Neural cell (in vitro differentiated cells): ENCODE data around the gene SORD. TPM values are rescaled to one million over a fixed set of nuclear protein-coding genes. Genes with fewer than 3 reads are reported as not detected.
"Not testable (repeated sequence)": the region's sequence is repeated elsewhere in the genome, so short reads cannot be mapped to it uniquely, and the experiment has no call there.

Experiments
- H2AFZ ChIP-seq: fragments of 200-600, 300-800 bp; sonication (generic), shearing (Covaris generic); 2 replicates; pipeline ENCODE4 v1.6.0; 2014; ENCODE audit warnings: low read depth, mild to moderate bottlenecking, antibody characterized with exemption, low read length, moderate library complexity
- H3F3A ChIP-seq: fragments of 200-600 bp; shearing (Covaris generic); 2 replicates; pipeline ENCODE4 v1.6.1; 2016; ENCODE audit warnings: mild to moderate bottlenecking, moderate library complexity, mixed read lengths, antibody characterized with exemption, low read length; ENCODE audit not compliant: insufficient read depth, poor library complexity, severe bottlenecking
- H3K27ac ChIP-seq: fragments of 200-600, 300-800 bp; sonication (generic), shearing (Covaris generic); 2 replicates; pipeline ENCODE4 v1.5.1; 2014; ENCODE audit warnings: mild to moderate bottlenecking, low read length, moderate library complexity
- H3K27me3 ChIP-seq: fragments of 300-800, 200-600 bp; sonication (generic), shearing (Covaris generic); 2 replicates; pipeline ENCODE4 v1.6.0; 2014; ENCODE audit warnings: mild to moderate bottlenecking, low read depth, low read length, moderate library complexity; ENCODE audit not compliant: insufficient read depth
- H3K36me3 ChIP-seq: fragments of 300-800, 200-600 bp; sonication (generic), shearing (Covaris generic); 2 replicates; pipeline ENCODE4 v1.5.1; 2014; ENCODE audit warnings: mild to moderate bottlenecking, antibody characterized with exemption, low read length, moderate library complexity; ENCODE audit not compliant: insufficient read depth
- H3K4me2 ChIP-seq: fragments of 300-800, 200-600 bp; sonication (generic), shearing (Covaris generic); 2 replicates; pipeline ENCODE4 v1.6.0; 2014; ENCODE audit warnings: mild to moderate bottlenecking, low read length
- H3K4me3 ChIP-seq: fragments of 300-800, 200-600 bp; sonication (generic), shearing (Covaris generic); 2 replicates; pipeline ENCODE4 v1.5.1; 2014; ENCODE audit warnings: mild to moderate bottlenecking, low read length, moderate library complexity
- H3K79me2 ChIP-seq: fragments of 200-600 bp; shearing (Covaris generic); replicated peaks from 2 replicates; pipeline ENCODE4 v1.6.0; 2014; ENCODE audit warnings: mild to moderate bottlenecking, low read length, moderate library complexity; ENCODE audit not compliant: insufficient read depth
- H3K9ac ChIP-seq: fragments of 300-800, 200-600 bp; sonication (generic), shearing (Covaris generic); 2 replicates; pipeline ENCODE4 v1.6.1; 2016; ENCODE audit warnings: mild to moderate bottlenecking, low read length, mixed read lengths
- H3K9me2 ChIP-seq: fragments of 200-600 bp; shearing (Covaris generic); 2 replicates; pipeline ENCODE4 v1.6.1; 2016; ENCODE audit warnings: mild to moderate bottlenecking, low read length, mixed read lengths; ENCODE audit not compliant: insufficient read depth
- H3K9me3 ChIP-seq: fragments of 200-600, 300-800 bp; sonication (generic), shearing (Covaris generic); 2 replicates; pipeline ENCODE4 v1.6.1; 2016; ENCODE audit warnings: mild to moderate bottlenecking, mixed run types, low read length, moderate library complexity, mixed read lengths
- H4K20me1 ChIP-seq: fragments of 200-600 bp; shearing (Covaris generic); 2 replicates; pipeline ENCODE4 v1.6.1; 2016; ENCODE audit warnings: mild to moderate bottlenecking, mixed run types; ENCODE audit not compliant: insufficient read depth
- EP300 ChIP-seq: fragments of 450-650 bp; conservative IDR thresholded peaks from 2 replicates; pipeline ENCODE4 v1.6.1; 2014; ENCODE audit warnings: antibody characterized with exemption, mild to moderate bottlenecking, moderate library complexity; ENCODE audit not compliant: poor library complexity, severe bottlenecking
- EZH2 ChIP-seq: fragments of 200-600, 300-800 bp; shearing (Covaris generic), sonication (generic); IDR thresholded peaks from 2 replicates; pipeline ENCODE4 v1.6.1; 2014; ENCODE audit warnings: antibody characterized with exemption, low read length, borderline replicate concordance, mild to moderate bottlenecking; ENCODE audit not compliant: insufficient read depth, poor library complexity, severe bottlenecking
- MXI1 ChIP-seq: fragments of 450-650 bp; conservative IDR thresholded peaks from 2 replicates; pipeline ENCODE4 v1.6.1; 2014; ENCODE audit warnings: antibody characterized with exemption, mild to moderate bottlenecking; ENCODE audit not compliant: poor library complexity, severe bottlenecking
- POLR2AphosphoS5 ChIP-seq: IDR thresholded peaks from 2 replicates; pipeline ENCODE4 v1.6.1; 2012
- RAD21 ChIP-seq: fragments of 450-650 bp; conservative IDR thresholded peaks from 2 replicates; pipeline ENCODE4 v1.6.1; 2014; ENCODE audit warnings: antibody characterized with exemption, mild to moderate bottlenecking, moderate library complexity
- REST ChIP-seq: IDR thresholded peaks from 2 replicates; pipeline ENCODE4 v1.6.1; 2012; ENCODE audit warnings: borderline replicate concordance
- SMC3 ChIP-seq: fragments of 450-650 bp; conservative IDR thresholded peaks from 2 replicates; pipeline ENCODE4 v1.6.1; 2014; ENCODE audit warnings: antibody characterized with exemption, mild to moderate bottlenecking, moderate library complexity; ENCODE audit not compliant: poor library complexity
- TAF1 ChIP-seq: IDR thresholded peaks from 2 replicates; pipeline ENCODE4 v1.6.1; 2012; ENCODE audit warnings: low read depth
- polyA plus RNA-seq: library from polyadenylated mRNA; depleted of rRNA; stranded (reverse); fragments of >200 nt; gene quantifications from 2 replicates; pipeline ENCODE4 v1.2.3, GENCODE V29; 2014
- TF ChIP-seq, protein P1 (sequence below): fragments of 450-650 bp; IDR thresholded peaks from 2 replicates; pipeline ENCODE4 v1.5.1; 2014; ENCODE audit warnings: antibody characterized with exemption, mild to moderate bottlenecking, moderate library complexity; ENCODE audit not compliant: poor library complexity, severe bottlenecking

The SORD gene
- polyA plus RNA-seq, 1 donor from 2014 or later, result 17.7 TPM

- Histone ChIP-seq H3K9me2 (no peaks in the 10 kb centered on the region), H4K20me1 (no peaks in the 10 kb centered on the region), H3F3A (no peaks in the 10 kb centered on the region), H3K9ac (no peak overlapping the region), H3K4me3 (no peak overlapping the region), H3K27ac (no peak overlapping the region), H3K4me2 (no peak overlapping the region), H3K27me3 (no peaks in the 10 kb centered on the region), H2AFZ (no peak overlapping the region), H3K9me3 (peaks cover 5% of the 10 kb centered on the region), H3K36me3 (no peaks in the 10 kb centered on the region), H3K79me2 (no peaks in the 10 kb centered on the region)
- no peak for TF ChIP-seq EZH2
- TF ChIP-seq, protein P1, sequence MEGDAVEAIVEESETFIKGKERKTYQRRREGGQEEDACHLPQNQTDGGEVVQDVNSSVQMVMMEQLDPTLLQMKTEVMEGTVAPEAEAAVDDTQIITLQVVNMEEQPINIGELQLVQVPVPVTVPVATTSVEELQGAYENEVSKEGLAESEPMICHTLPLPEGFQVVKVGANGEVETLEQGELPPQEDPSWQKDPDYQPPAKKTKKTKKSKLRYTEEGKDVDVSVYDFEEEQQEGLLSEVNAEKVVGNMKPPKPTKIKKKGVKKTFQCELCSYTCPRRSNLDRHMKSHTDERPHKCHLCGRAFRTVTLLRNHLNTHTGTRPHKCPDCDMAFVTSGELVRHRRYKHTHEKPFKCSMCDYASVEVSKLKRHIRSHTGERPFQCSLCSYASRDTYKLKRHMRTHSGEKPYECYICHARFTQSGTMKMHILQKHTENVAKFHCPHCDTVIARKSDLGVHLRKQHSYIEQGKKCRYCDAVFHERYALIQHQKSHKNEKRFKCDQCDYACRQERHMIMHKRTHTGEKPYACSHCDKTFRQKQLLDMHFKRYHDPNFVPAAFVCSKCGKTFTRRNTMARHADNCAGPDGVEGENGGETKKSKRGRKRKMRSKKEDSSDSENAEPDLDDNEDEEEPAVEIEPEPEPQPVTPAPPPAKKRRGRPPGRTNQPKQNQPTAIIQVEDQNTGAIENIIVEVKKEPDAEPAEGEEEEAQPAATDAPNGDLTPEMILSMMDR, result no peak
- no peak for TF ChIP-seq TAF1
- TF ChIP-seq RAD21, result no peak
- no peak for TF ChIP-seq REST
- no peak for TF ChIP-seq EP300
- TF ChIP-seq SMC3, result no peak
- no peak for TF ChIP-seq MXI1
- TF ChIP-seq POLR2AphosphoS5, result no peak
These were observed 27.6 kb downstream of the SORD start for GRCh38 chr15:45050587-45050986.

- H4K20me1 ChIP-seq, H3K4me2 ChIP-seq, H3F3A ChIP-seq, H2AFZ ChIP-seq, H3K79me2 ChIP-seq, H3K27ac ChIP-seq, H3K36me3 ChIP-seq, H3K4me3 ChIP-seq, H3K27me3 ChIP-seq, H3K9me3 ChIP-seq, H3K9ac ChIP-seq, H3K9me2 ChIP-seq: not testable (repeated sequence)
These were observed 29.7 kb downstream of the SORD start for GRCh38 chr15:45052676-45053075.

DNA sequence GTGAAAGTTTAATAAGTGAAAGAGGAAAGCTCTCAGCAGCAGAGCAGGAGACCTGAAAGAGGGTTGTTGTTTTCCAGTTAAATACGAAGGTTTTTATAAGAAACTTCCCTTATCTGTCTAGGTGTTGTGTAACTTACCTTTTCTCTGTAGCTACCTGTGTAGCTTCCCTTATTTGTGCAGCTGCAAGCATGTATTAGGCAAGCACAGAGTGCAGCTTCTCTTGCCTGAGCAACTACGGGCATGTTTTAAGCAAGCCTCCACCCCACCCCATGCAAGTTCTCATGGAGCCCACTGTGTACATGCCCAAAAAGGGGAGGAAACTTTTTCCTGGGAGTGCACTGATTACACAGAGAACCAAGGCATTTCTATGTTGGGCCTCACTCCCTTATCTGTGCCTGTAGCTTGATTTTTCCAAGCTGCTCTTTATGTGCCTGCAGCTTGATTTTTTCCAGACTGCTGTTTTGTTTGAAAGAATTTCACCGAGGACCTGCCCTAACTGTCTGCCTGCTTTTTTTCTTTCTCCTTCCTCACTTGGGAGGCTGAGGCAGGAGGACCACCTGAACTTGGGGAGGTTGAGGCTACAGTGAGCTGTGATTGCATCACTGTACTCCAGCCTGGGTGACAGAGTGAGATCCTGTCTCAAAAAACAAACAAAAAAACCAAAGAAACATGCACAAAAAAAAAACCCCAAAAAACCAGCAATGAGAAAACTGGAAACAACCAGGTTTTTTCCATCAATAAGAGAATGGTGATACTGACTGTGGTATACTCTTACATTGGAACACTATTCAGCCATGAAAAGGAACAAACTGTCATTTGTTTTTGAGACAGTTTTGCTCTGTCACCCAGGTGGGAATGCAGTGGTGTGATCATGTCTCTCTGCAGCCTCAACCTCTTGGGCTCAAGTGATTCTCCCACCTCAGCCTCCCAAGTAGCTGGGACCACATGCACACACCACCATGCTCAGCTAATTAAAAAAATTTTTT, 36.0 kb downstream of the SORD start:
- H2AFZ ChIP-seq, H3K9me2 ChIP-seq, H3K4me3 ChIP-seq, H3K9me3 ChIP-seq, H3K4me2 ChIP-seq, H3K79me2 ChIP-seq, H3K9ac ChIP-seq, H4K20me1 ChIP-seq, H3K27me3 ChIP-seq, H3K36me3 ChIP-seq, H3F3A ChIP-seq, H3K27ac ChIP-seq: not testable (repeated sequence)

- not testable (repeated sequence) for H3F3A ChIP-seq, H3K36me3 ChIP-seq, H3K9ac ChIP-seq, H3K9me2 ChIP-seq, H3K79me2 ChIP-seq, H3K4me2 ChIP-seq, H2AFZ ChIP-seq, H4K20me1 ChIP-seq, H3K27me3 ChIP-seq, H3K4me3 ChIP-seq, H3K27ac ChIP-seq, H3K9me3 ChIP-seq
These were observed 39.3 kb downstream of the SORD start for GRCh38 chr15:45062301-45062700.
